Measurements from ENCODE around the gene RCOR2. TPM values are rescaled to one million over a fixed set of nuclear protein-coding genes. Genes with fewer than 3 reads are reported as not detected.

RCOR2 gene
- total RNA-seq, 4 donors from 2014 or later, result 0.16 to 0.74 (median 0.58) TPM; not detected in 1

- WGBS, 2 donors (ENCODE audit: low coverage in 1 of 2), result 41 to 50% methylated on average over 6 of the region's 6 CpGs
- TF ChIP-seq POLR2A (IDR thresholded peaks at IDR 0.05), result no peak
- TF ChIP-seq, protein P1, sequence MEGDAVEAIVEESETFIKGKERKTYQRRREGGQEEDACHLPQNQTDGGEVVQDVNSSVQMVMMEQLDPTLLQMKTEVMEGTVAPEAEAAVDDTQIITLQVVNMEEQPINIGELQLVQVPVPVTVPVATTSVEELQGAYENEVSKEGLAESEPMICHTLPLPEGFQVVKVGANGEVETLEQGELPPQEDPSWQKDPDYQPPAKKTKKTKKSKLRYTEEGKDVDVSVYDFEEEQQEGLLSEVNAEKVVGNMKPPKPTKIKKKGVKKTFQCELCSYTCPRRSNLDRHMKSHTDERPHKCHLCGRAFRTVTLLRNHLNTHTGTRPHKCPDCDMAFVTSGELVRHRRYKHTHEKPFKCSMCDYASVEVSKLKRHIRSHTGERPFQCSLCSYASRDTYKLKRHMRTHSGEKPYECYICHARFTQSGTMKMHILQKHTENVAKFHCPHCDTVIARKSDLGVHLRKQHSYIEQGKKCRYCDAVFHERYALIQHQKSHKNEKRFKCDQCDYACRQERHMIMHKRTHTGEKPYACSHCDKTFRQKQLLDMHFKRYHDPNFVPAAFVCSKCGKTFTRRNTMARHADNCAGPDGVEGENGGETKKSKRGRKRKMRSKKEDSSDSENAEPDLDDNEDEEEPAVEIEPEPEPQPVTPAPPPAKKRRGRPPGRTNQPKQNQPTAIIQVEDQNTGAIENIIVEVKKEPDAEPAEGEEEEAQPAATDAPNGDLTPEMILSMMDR (IDR thresholded peaks at IDR 0.05), result no peak
- H3K4me1 ChIP-seq, result peaks cover 0 to 80% (median 26%) of the 10 kb centered on the region in 3 donors
- H3K9me3 ChIP-seq, result no peaks in the 10 kb centered on the region
- no peak overlapping the region for H3K4me3 ChIP-seq
- peak overlapping the region in 3 of 4 donors; percentile 43 to 67 (median 49) for H3K27ac ChIP-seq
- ATAC-seq, result no peak
- H3K36me3 ChIP-seq, result no peaks in the 10 kb centered on the region
- H3K27me3 ChIP-seq, result no peaks in the 10 kb centered on the region
Observed at GRCh38 chr11:63887386-63887999, 29.5 kb downstream of the RCOR2 start.

DNA sequence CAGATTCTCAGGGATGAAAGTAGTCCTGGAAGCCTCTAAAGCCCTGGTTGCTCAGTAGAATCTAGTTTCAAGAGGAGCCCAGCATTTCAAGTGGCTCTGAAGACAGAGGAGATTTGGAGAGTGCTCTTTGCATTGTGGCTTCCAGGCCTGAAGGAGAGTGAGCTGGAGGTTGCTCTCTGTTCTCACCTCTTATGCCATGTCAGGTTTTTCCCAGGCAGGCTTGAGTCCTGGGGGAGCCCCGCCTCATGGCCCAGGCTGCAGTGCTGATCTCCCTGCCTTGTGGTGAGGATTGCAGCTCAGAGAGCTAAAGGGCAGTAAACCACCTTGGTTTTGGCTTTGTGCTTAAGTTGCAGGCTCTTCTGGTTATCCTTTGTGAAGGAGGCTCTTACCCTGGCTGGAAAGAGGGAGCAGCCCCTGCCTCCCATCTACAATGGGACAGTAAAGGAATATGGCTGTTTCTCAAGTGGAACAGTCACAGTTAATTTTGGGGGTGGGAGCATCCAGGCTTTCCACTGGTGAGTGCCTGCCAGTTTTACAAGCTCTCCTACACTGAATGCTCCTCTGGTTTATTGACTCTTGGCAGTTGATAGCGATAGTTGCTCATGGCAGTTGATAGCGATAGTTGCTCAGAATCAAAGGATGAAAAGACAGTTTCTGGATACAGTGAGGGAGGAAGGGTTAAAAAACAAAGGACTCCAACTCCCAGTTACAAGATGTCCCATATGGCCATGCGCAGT lies 32.6 kb downstream of the RCOR2 start:
- H3K4me3 ChIP-seq, result no peak overlapping the region
- ATAC-seq, result no peak
- H3K27ac ChIP-seq, result no peak overlapping the region
- H3K4me1 ChIP-seq, result peaks cover 2 to 77% (median 33%) of the 10 kb centered on the region in 3 donors
- H3K9me3 ChIP-seq, result no peaks in the 10 kb centered on the region
- H3K36me3 ChIP-seq, result no peaks in the 10 kb centered on the region
- H3K27me3 ChIP-seq, result no peaks in the 10 kb centered on the region
- 73 to 75% methylated on average over 2 to 3 of the region's 4 CpGs for WGBS, 2 donors (ENCODE audit: low coverage in 1 of 2)
- TF ChIP-seq POLR2A (IDR thresholded peaks at IDR 0.05), result no peak
- TF ChIP-seq EP300 (IDR thresholded peaks at IDR 0.05), result no peak
- TF ChIP-seq, protein P1 (IDR thresholded peaks at IDR 0.05), result no peak
- no peak for TF ChIP-seq POLR2AphosphoS5 (IDR thresholded peaks at IDR 0.05)

- ATAC-seq, result no peak
- peaks cover 2 to 77% (median 28%) of the 10 kb centered on the region in 3 donors for H3K4me1 ChIP-seq
- H3K36me3 ChIP-seq, result no peaks in the 10 kb centered on the region
- H3K4me3 ChIP-seq, result no peak overlapping the region
- WGBS, 2 donors (ENCODE audit: low coverage in 1 of 2), result 40 to 92% methylated on average over 1 to 5 of the region's 6 CpGs
- no peaks in the 10 kb centered on the region for H3K9me3 ChIP-seq
- H3K27me3 ChIP-seq, result no peaks in the 10 kb centered on the region
- TF ChIP-seq POLR2AphosphoS5 (IDR thresholded peaks at IDR 0.05), result no peak
- TF ChIP-seq, protein P1 (IDR thresholded peaks at IDR 0.05), result no peak
- no peak for TF ChIP-seq EP300 (IDR thresholded peaks at IDR 0.05)
- TF ChIP-seq POLR2A (IDR thresholded peaks at IDR 0.05), result no peak
- no peak overlapping the region for H3K27ac ChIP-seq
Observed at GRCh38 chr11:63883791-63884190, 33.2 kb downstream of the RCOR2 start.

DNA sequence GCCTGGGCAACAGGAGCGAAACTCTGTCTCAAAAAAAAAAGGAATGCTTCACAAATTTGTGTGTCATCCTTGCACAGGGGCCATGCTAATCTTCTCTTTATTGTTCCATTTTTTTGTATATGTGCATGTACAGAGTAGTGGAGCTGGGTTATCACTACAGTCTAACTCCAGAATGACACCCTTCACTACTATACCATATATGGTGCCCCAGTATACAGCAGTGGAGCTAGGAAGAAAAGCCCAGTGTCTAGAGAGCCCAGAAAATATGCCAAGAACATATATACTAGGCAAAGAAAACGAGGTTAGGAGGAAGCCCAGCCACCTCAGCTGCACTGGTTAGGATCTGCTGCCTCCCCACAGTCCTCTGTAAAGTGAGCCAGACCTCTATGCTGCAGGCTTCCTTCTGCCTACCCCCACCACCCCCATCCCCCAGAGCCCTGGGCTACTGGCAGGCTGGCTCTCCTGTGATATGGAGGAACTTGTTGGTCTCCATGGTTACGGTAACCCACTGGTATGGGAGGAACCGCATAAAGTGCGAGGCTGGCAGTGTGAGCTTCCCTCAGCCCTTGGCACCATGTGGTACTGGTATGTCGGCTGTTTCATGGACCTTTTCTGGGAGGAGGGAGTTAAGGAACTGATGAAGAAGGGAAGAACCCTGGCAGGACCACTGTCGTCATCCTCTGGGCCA lies 34.3 kb downstream of the RCOR2 start:
- no peaks in the 10 kb centered on the region for H3K9me3 ChIP-seq
- peaks cover 2 to 72% (median 18%) of the 10 kb centered on the region in 3 donors for H3K4me1 ChIP-seq
- no peak for TF ChIP-seq EP300 (IDR thresholded peaks at IDR 0.05)
- no peak for TF ChIP-seq POLR2AphosphoS5 (IDR thresholded peaks at IDR 0.05)
- TF ChIP-seq POLR2A (IDR thresholded peaks at IDR 0.05), result no peak
- TF ChIP-seq, protein P1 (IDR thresholded peaks at IDR 0.05), result no peak
- H3K4me3 ChIP-seq, result no peak overlapping the region
- 76% methylated on average over 3 of the region's 7 CpGs; no CpG with 5 or more reads in 1 of the 2 donors for WGBS, 2 donors (ENCODE audit: low coverage in 1 of 2)
- no peaks in the 10 kb centered on the region for H3K36me3 ChIP-seq
- no peak overlapping the region for H3K27ac ChIP-seq
- ATAC-seq, result peak; percentile 50
- H3K27me3 ChIP-seq, result no peaks in the 10 kb centered on the region

All from gastroesophageal sphincter (tissue), 4 donors.